GM21367 (cell line): ENCODE data around the gene NAA15.
A peak's percentile ranks its signal among the peaks of the same experiment; 100 is the strongest.
"Not testable (repeated sequence)": the region's sequence is repeated elsewhere in the genome, so short reads cannot be mapped to it uniquely, and the experiment has no call there.

Experiments used
- ATAC-seq: cut with Tn5 transposase; IDR thresholded peaks from one replicate; pipeline ENCODE4 v1.9.1; 2021; ENCODE audit not compliant: unreplicated experiment

NAA15 gene

GRCh38 chr4:139301113-139301820 is at the start of gene NAA15:
Gene NAA15, plus strand, starts transcription at chr4:139301505. Its CDS starts 273 bp downstream, at chr4:139301778.
- peak; percentile 84 for ATAC-seq

GRCh38 chr4:139253046-139253445 is 48.3 kb upstream of the NAA15 start:
- ATAC-seq: no peak

GRCh38 chr4:139253713-139254112 is 47.6 kb upstream of the NAA15 start:
- ATAC-seq: no peak

GRCh38 chr4:139255581-139255980 is 45.7 kb upstream of the NAA15 start:
- not testable (repeated sequence) for ATAC-seq

- ATAC-seq: no peak
Measured at GRCh38 chr4:139256349-139256748, 45.0 kb upstream of the NAA15 start.

GRCh38 chr4:139265654-139266053 is 35.7 kb upstream of the NAA15 start:
- ATAC-seq: no peak

- ATAC-seq: no peak
Measured at GRCh38 chr4:139266208-139266582, 35.1 kb upstream of the NAA15 start.

GRCh38 chr4:139266583-139267257 is 34.6 kb upstream of the NAA15 start:
- ATAC-seq: peak; percentile 98

GRCh38 chr4:139267301-139267700 is 34.0 kb upstream of the NAA15 start:
- no peak for ATAC-seq

GRCh38 chr4:139273835-139274234 is 27.5 kb upstream of the NAA15 start:
- ATAC-seq: no peak

GRCh38 chr4:139274790-139275189 is 26.5 kb upstream of the NAA15 start:
- ATAC-seq: no peak

GRCh38 chr4:139275281-139275735 is 26.0 kb upstream of the NAA15 start:
- no peak for ATAC-seq

- no peak for ATAC-seq
Measured at GRCh38 chr4:139278485-139278884, 22.8 kb upstream of the NAA15 start.

- ATAC-seq: no peak
Measured at GRCh38 chr4:139278912-139279759, 22.2 kb upstream of the NAA15 start.

- no peak for ATAC-seq
Measured at GRCh38 chr4:139279760-139280620, 21.3 kb upstream of the NAA15 start, which contains the start of gene MGARP. Gene MGARP, minus strand, starts transcription at chr4:139280225. Its CDS starts 67 bp downstream, at chr4:139280158.

GRCh38 chr4:139282065-139282720 is 19.1 kb upstream of the NAA15 start:
- ATAC-seq: no peak

- ATAC-seq: no peak
Measured at GRCh38 chr4:139282721-139283075, 18.6 kb upstream of the NAA15 start.

- ATAC-seq: no peak
Measured at GRCh38 chr4:139286186-139286698, 15.1 kb upstream of the NAA15 start.

GRCh38 chr4:139295206-139295941 is 5.9 kb upstream of the NAA15 start:
- ATAC-seq: peak; percentile 93
